GM18867 (cell line): ENCODE results near the gene NDST3.

ENCODE experiments used
- ATAC-seq: cut with Tn5 transposase; IDR thresholded peaks from one replicate; pipeline ENCODE4 v1.9.1; 2021; ENCODE audit warnings: mild to moderate bottlenecking, moderate library complexity; ENCODE audit not compliant: unreplicated experiment

Gene NDST3

GRCh38 chr4:118076958-118077766, 42.9 kb downstream of the NDST3 start:
- ATAC-seq, result peak; percentile 90

GRCh38 chr4:118077767-118078105, 43.5 kb downstream of the NDST3 start:
- ATAC-seq, result no peak

- ATAC-seq, result no peak
Measured at GRCh38 chr4:118081434-118081833, 47.1 kb downstream of the NDST3 start.

GRCh38 chr4:118082182-118082581, 47.9 kb downstream of the NDST3 start:
- ATAC-seq, result no peak

GRCh38 chr4:118085700-118086099, 51.4 kb downstream of the NDST3 start:
- no peak for ATAC-seq

GRCh38 chr4:118086344-118086743, 52.1 kb downstream of the NDST3 start:
- ATAC-seq, result no peak

GRCh38 chr4:118087366-118087765, 53.1 kb downstream of the NDST3 start:
- ATAC-seq, result no peak

GRCh38 chr4:118099106-118099505, 64.8 kb downstream of the NDST3 start:
- no peak for ATAC-seq

GRCh38 chr4:118102195-118102594, 67.9 kb downstream of the NDST3 start:
- ATAC-seq, result no peak

GRCh38 chr4:118112117-118113046, 78.1 kb downstream of the NDST3 start:
- ATAC-seq, result no peak

- peak; percentile 97 for ATAC-seq
Measured at GRCh38 chr4:118113220-118113619, 78.9 kb downstream of the NDST3 start.

GRCh38 chr4:118114720-118115119, 80.4 kb downstream of the NDST3 start:
- ATAC-seq, result no peak

GRCh38 chr4:118120120-118120760, 86.0 kb downstream of the NDST3 start:
- no peak for ATAC-seq

- ATAC-seq, result no peak
Measured at GRCh38 chr4:118124997-118125396, 90.7 kb downstream of the NDST3 start.

- ATAC-seq, result no peak
Measured at GRCh38 chr4:118139241-118139640, 105.0 kb downstream of the NDST3 start.

- ATAC-seq, result no peak
Measured at GRCh38 chr4:118141240-118141639, 107.0 kb downstream of the NDST3 start.

GRCh38 chr4:118154649-118155048, 120.4 kb downstream of the NDST3 start:
- no peak for ATAC-seq

- ATAC-seq, result no peak
Measured at GRCh38 chr4:118155516-118155915, 121.2 kb downstream of the NDST3 start.

- ATAC-seq, result no peak
Measured at GRCh38 chr4:118158763-118159375, 124.6 kb downstream of the NDST3 start.

- ATAC-seq, result no peak
Measured at GRCh38 chr4:118167306-118167705, 133.0 kb downstream of the NDST3 start.

GRCh38 chr4:118171381-118171780, 137.1 kb downstream of the NDST3 start:
- ATAC-seq, result no peak
